Ammon's horn (tissue), 1 donor: ENCODE data around the gene SPTSSB.
A peak's percentile ranks its signal among the peaks of the same experiment; 100 is the strongest.

Experiments used
- DNase-seq: peaks from one replicate; pipeline ENCODE4 v3.0.0-alpha.2; 2016; ENCODE audit warnings: low spot score

SPTSSB gene

DNA sequence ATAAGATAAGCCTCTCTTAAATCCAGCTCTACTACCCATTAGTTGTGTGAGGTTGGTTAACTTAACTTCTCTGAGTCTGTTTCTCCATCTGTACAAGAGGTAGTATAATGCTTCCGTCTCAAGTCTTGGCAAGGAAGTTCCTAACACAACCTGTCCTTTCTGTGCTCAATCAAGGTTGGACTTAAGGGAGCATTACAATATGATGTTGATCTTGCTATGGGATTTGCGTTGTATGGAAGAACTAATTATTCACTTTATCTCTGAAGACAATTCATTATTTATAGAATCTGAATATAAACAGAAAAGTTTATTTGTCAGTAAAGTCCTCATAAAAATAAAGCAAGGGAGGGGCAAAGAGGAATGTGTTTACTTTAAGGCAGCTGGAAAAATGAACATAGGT lies 18.9 kb upstream of the SPTSSB start:
- DNase-seq: no peak

DNA sequence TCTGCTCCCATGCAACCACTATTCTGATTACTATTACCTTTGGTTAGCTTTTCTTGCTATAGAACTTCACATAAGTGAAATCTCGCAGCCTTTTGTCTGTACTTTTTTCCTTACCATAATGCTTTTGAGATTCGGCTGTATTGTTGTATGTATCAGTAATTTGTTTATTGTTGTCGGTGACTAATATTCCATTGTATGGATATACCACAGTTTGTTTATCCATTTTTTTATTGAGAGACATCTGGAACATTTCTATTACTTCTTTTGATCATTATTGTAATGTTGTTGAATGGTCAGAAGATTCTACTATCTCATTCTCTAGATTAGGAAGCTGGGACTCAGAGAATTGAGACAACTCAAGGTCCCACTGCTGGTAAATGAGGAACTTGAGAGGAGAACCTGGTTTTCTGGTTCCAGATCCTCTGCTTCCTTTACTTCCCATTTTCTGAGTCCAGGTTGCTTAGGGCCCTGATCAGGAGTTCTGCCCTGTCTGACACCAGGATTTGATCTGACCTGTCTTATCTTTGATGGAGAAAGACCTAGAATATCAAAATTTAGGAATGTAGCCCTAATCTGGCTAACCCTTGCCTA lies 18.2 kb upstream of the SPTSSB start:
- DNase-seq: peak; percentile 10

DNA sequence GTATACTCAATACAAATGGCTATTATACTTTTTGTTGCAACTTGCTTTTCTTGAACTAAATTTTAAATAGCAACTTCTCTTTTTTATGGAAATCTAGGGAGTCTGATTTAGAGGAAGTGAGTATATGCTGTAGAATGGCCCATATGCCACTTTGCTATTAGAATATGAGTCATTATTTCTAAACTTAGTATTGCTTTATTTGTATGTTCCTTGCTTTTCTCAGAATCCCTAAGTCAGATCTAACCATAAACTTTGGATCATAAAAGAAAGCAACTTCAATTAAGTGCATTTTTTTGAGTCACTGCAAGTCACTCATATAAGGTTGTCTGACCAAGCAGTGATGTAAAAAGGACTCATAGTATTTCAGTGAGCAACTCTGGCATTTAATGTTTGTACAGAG lies 17.5 kb upstream of the SPTSSB start:
- DNase-seq: no peak

DNA sequence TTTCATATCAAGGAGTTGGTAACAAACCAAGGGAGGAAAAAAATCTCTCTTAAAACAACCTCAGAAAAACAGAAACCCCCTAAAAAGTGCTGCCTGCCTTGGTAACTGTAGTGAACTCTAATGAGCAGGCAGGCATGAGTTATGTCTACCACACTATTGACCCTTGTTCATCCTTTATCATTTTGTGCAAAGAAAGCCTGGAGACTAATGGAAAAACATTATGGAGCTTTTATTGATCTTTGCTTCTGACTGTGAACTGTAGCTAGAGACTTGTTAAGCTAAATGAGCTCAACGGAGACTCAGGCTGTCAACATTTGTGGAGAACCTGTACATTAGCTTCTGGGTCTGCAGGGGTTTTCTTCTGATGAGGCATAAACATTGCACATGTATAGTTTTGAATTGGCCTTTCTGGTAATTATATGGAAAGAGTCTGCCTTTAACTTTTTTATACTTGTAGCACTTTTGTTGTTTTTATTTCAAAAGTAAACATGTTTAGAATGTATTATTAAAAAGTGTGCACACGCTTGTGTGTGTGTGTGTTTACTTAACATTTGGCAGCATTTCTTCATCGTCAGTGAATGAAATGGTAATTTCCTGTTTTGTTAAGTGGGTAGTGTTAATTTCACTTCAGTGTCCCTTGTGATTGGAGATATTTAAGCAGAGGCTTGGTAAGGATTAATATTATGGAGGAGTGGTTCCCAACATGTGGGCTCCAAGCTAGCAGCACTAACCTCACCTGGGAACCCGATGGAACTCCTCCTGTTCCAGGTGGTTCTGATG lies 15.9 kb upstream of the SPTSSB start:
- no peak for DNase-seq

DNA sequence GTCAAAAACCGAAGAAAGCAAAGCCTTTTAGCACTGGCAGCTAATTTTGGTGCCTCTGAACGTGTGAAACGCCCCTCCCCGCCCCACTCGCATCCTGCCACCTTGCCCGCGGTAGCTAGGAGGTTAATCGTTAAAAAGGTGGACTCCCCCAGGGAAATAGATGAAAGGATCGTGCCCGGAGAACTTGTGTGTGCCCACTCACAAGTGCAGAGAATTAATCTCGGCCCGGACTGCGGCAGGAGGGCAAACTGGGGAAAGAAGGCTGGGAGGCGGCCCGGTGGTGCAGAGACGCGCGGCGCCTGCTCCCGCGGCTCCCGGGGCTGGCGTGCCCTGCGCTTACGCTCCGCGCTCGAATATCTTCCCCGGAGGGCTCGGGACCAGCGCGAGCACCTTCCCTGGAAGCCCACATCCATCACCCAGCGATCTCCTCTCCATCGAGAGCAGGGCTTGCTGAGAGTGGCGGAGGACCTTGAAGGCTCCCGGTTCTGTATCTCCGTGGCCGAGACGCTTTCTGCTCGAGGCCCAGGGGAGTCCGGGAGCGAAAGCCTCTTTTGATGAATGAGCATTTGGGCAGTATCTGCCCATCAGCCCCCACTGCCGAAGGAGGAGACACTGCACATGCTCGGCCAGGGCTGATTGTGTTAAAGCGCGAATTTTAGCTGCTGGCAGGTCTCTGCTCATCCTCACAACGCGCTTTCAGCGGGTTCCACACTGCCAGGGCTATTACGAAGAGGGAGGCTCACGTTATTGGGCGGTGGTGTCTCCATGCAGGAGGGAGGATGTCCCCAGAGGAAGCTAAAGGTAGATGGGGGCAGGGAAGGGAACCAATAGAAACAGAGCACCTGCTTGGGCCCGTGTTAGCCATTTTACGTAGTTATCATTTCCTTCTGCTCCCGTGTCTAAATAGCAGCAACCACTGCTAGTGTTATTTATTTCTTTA lies 1.3 kb upstream of the SPTSSB start:
- peak; percentile 61 for DNase-seq

DNA sequence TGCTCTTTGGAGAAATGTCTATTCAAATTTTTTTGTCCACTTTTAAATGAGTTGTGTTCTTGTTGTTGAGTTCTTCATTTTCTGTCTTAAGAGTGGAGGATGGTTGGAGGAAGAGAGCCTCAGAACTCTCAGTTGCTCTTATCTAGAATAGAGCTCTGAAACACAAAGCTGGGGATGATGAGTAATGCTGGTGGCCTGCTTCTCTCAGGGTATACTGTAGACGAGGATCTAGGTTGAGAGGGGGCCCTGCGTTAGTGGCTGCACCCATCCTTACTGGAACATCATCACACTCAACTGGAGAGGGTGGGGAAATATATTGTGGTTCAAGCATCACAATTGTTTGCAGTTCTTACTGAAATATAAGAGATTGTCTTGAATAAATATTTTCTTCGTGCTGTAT lies 1.8 kb downstream of the SPTSSB start:
- DNase-seq: no peak

DNA sequence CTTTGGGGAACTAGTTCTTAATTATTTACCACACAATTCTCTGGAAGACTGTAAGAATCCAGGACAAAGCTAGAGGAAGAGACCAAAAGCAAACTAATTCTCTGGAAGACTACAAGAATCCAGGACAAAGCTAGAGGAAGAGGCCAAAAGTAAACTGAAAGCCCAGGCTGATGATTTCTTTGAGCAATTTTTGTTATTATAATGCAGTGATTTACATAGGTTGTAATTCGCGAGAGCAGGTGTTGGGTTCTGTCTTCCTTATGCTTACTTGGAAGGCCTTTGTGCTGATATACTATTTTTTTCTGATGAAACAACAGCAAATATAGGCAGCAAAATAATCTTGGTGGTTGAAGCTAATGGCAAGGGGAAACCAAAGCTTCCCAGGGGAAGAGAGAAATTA lies 5.2 kb downstream of the SPTSSB start:
- no peak for DNase-seq

DNA sequence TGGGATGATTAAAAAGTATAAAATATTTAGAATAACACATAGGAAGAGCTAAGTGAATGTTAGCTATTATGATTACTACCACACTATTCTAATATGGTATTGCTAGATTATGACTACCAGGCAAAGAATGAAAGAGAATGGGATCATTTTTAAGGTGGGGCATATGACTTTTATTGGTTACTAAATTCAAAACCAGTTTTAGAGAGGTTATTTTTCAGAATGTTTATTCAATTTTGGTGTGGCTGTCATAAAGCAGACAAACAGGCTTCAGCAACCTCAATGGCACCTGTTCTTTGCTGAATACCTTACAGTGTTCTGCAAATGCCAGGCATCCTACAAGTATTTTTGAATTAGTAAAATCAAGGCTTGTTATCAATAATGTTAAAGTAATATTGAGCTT lies 12.8 kb downstream of the SPTSSB start:
- DNase-seq: no peak

DNA sequence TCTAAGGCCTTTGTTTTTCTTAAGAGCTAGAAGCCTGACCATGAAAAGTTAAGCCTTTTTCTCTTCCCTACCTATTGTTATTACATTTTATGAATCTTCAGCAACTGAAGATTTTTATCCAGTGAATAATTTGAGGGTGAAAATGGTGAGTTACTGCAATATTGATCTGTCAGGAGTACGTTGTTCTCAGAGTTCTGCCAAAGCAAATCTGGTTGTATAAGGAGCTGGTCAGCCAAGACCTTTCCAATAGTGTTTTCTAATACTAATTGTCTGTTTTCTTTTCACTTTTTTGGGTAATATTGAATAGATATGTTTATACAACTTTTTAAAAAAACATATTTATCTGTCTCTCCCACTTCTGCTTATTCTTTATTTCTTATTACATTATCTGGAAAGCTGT lies 15.0 kb downstream of the SPTSSB start:
- DNase-seq: no peak

DNA sequence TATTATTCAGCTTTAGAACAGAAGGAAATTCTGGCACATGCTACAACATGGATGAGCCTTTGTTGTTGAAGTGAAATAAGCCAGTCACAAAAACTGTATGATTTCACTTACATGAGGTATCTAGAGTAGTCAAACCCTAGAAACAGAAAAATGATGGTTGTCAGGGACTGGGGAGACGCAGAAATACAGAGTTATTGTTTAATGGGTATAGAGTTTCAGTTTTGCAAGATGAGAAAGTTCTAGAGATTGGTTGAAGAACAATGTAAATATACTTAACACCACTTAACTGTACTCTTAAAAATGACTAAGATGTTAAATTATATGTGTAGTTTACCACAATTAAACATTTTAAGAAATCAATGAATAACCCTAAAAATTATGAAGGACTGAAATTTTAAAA lies 15.8 kb downstream of the SPTSSB start:
- no peak for DNase-seq

DNA sequence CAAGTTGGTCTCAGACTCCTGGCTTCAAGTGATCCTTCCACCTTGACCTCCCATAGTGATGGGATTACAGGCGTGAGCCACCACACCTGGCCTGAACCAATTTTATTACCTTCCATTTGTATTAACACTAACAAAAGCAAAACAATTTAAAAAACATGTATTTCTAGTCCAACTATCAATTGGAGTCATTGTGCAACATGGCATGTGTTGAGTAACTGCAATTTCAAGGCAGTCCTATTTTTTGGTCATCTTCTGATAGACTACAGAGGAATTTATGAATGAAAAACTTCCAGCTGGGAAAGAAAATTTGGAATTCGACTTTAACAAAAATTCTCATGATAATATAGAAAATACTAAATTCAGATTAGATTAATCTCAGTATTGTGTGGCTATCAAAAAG lies 16.8 kb downstream of the SPTSSB start:
- no peak for DNase-seq

DNA sequence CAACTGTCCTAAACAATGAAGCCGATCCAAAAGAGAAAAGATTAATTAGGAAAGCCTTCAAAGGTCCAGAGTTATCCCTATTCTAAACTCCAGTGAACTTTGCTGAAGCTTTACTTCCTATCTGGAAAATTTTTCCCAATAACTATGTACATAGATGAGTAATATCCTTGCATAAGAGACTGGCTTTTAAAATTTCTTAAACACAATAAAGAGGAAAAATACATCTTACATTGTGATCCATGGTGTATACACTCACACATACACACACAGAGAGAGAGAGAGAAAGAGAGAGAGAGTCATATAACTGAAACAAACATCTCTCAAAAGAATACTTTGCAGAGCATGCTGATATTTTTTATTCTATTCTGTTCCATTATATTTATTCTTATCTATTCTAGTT lies 20.0 kb downstream of the SPTSSB start:
- no peak for DNase-seq

DNA sequence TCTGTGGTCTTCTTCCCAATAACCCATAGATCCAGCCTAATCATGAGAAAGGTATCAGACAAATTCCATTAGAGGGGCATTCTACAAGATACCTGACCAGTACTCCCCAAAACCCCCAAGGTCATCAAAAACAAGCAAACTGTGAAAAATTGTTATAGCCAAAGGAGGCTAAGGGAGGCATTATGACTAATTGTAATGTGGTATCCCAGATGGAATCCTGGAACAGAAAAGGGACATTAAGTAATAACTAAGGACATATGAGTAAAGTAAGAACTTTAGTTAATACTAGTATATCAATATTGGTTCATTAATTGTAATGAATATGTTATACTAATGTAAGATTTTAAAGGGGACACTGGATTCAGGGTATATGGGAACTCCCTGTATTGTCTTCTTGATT lies 20.4 kb downstream of the SPTSSB start:
- DNase-seq: no peak

DNA sequence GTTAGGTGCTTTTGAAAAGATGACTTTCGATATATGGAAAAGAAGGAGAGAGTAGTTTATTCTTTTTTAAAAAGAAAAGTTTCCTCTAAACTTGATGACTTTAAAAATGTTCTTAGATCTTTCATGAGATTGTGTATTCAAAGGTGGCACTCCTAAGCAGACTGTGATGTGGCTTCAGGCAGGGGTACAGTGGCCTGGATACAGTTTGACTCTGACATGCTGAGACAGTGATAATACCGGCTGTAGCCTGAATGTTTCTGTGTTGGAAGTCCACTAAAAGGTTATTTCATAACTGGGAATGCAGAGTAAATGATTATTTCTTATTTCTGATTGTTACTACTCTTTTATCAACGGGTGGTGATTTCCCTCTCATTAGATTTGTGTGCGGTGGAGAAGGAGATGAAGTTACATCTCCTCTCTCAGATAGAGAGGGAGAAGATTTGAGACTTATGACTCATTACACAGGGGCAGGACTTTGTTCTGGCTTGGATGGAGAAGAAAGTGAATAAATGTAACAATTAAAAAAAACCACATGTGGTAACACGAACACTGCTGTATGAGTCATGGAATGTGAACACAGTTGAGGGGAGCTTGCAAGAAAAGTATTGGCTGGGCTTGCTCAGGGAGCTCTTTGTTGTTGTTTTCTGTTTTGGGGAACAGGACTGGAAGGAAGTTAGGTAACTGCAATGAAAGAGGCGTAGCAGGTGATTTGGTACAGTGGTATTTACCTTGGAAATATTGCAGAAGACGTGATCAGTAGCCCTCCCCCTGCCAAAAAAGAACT lies 21.6 kb downstream of the SPTSSB start:
- DNase-seq: no peak

DNA sequence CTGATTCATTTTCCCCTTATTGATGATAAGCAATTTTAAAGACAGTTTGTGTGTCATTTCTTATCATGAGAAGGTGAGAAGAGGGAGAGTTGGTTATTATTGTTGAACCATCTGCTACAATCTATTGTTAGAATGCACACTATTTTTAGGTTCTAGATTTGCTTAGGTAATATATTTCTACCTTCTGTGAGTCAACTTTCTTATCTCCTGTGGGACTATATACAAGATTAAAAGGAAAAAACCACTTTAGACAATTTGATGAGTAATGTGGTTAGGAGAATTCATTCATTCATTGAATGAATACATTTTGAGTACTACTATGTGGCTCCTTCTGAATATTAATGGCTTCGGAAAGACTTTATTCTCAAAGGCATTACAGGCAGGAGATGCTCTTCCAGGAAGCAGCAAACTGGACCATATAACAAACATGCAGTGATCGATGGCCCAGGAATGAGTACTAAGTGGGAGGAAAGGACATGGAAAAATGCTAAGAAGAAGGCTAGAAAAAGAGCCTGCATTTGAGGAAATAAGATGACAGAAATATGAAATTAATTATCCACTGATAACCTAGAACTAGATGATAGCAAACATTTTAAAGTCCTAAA lies 22.4 kb downstream of the SPTSSB start:
- no peak for DNase-seq

DNA sequence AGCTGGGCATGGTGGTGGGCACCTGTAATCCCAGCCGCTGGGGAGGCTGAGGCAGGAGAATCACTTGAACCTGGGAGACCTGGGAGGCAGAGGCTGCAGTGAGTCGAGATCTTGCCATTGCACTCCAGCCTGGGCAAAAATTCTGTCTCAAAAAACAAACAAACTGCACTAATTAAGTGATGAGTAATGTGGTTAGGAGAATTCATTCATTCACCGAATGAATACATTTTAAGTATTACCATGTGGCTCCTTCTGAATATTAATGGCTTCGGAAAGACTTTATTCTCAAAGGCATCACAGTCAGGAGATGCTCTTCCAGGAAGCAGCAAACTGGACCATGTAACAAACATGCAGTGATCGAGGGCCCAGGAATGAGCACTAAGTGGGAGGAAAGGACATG lies 23.6 kb downstream of the SPTSSB start:
- DNase-seq: no peak

DNA sequence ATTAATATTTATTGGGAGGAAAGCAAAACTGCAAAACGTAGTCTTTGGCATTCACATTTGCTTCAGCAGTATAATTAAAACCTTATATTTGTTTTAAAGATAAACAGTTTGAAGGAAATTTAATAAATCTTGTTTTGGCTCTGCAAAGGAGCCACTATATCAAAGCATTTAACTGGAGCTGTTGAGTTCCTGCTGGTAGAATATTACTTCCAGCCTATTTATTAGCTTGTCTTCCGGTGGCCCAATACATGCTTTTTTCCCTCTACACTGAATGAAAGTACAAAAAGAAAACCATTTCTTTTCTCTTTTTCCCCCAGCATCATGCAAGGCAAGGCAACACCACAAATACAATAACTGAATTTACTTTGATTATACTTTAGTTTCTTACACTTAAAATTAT lies 26.3 kb downstream of the SPTSSB start:
- DNase-seq: no peak

DNA sequence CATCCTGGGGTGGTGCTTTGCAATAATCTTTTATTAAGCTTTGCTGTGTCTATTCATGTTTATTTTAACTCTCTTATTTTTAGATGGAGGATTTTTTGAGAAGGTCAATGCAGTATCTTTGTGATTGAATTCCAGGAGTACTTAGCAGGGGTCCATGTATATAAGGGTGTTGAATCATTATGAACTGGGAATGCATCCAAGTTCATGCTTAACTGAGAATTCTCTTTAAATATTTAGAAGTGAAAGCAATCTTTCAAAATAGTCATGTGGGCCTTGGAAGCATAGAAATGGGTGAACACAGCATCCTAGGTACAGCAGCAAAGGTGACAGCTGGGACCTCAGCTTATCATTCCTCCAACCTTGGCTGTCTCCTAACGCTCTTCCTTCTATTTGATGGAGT lies 27.3 kb downstream of the SPTSSB start:
- DNase-seq: no peak

DNA sequence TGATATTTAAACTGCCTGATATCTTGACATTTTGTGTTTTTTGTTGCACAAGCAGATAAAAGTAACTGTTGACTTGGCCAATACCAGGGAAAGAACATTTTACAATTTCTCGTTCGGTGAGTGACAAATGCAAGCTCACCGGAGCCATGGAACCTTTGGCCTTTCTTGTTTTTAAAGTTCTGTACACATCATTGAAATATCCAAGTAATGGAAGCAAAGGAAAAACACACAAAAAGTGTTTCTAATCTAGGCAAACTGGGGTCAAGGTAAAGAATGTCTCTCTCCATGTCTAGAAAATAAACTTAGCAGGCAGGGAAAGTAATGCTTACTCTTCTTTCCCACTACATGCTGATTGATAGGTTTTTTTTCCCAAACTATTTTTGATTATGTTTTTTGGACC lies 27.8 kb downstream of the SPTSSB start:
- DNase-seq: no peak

DNA sequence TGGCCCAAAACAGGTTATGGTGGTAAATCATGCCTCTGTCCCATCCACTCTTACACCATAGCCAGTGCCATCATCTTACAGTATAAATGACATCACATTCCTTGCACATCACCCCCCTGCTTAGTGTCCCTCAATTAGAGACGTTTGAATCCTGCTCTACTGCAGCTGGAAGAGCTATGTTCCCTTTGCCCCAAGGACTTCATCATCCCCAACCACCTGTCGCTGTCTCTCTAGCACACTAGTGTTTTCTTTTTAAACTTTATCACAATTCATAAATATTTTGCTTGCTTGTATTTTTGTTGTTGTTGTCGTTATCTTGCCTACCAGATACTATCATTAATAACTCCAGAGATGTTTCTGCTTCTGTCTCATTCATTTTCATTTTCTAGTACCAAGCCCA lies 28.7 kb downstream of the SPTSSB start:
- no peak for DNase-seq
